Gastroesophageal sphincter (tissue), 3 donors: ENCODE results near the gene CLEC4G.

Experiments
- EP300 ChIP-seq: sonication (generic); formaldehyde crosslinking; IDR thresholded peaks from one replicate; pipeline ENCODE4 v1.6.1; 2017; ENCODE audit warnings: antibody characterized with exemption, mild to moderate bottlenecking
- POLR2A ChIP-seq, 2 donors: fragments of 450-650 bp; IDR thresholded peaks; one replicate each; pipeline ENCODE4 v1.6.1; 2017; ENCODE audit warnings: antibody characterized with exemption in 2 of 2, mild to moderate bottlenecking in 2 of 2, moderate library complexity in 1 of 2
- TF ChIP-seq, protein P1 (sequence below), 4 experiments: fragments of 200-600 bp in 2 of 4; fragments of 450-650 bp in 2 of 4; sonication (generic) in 1 of 4; IDR thresholded peaks; one replicate each; pipeline ENCODE4 v1.5.1; 2017 to 2019; ENCODE audit warnings: antibody characterized with exemption in 4 of 4, mild to moderate bottlenecking in 2 of 4, moderate library complexity in 2 of 4

- TF ChIP-seq, protein P1, sequence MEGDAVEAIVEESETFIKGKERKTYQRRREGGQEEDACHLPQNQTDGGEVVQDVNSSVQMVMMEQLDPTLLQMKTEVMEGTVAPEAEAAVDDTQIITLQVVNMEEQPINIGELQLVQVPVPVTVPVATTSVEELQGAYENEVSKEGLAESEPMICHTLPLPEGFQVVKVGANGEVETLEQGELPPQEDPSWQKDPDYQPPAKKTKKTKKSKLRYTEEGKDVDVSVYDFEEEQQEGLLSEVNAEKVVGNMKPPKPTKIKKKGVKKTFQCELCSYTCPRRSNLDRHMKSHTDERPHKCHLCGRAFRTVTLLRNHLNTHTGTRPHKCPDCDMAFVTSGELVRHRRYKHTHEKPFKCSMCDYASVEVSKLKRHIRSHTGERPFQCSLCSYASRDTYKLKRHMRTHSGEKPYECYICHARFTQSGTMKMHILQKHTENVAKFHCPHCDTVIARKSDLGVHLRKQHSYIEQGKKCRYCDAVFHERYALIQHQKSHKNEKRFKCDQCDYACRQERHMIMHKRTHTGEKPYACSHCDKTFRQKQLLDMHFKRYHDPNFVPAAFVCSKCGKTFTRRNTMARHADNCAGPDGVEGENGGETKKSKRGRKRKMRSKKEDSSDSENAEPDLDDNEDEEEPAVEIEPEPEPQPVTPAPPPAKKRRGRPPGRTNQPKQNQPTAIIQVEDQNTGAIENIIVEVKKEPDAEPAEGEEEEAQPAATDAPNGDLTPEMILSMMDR (IDR thresholded peaks at IDR 0.05), result no peak
- no peak for TF ChIP-seq POLR2A (IDR thresholded peaks at IDR 0.05)
- TF ChIP-seq EP300, result no peak
These were observed 46.1 kb downstream of the CLEC4G start for GRCh38 chr19:7685546-7686445.
